GM12878 (cell line): ENCODE results near the gene GNAZ. TPM values are rescaled to one million over a fixed set of nuclear protein-coding genes. Genes with fewer than 3 reads are reported as not detected.

Experiments used
- ATAC-seq: fragments of 200-7000 bp; cut with Tn5 transposase; 3 replicates; pipeline ENCODE4 v1.9.1; 2020; ENCODE audit warnings: mild to moderate bottlenecking, moderate library complexity
- BruUV-seq: library from RNA; stranded (reverse); fragments of 400-500 nt; replicated peaks from 2 replicates; lab custom pipeline; 2021; lab: Mats Ljungman, UMichigan
- CTCF ChIA-PET: fragments of 300-600 bp; sonication (Branson Sonifier 250); formaldehyde crosslinking; extraction: SDS; loops from one replicate; lab custom pipeline; 2021; ENCODE audit warnings: inconsistent platforms; lab: Yijun Ruan, JAX
- POLR2A ChIA-PET: fragments of 350-600 bp; formaldehyde crosslinking; extraction: SDS; loops from one replicate; lab custom pipeline; 2021; ENCODE audit warnings: inconsistent platforms; lab: Charles Lee
- RAD21 ChIA-PET: fragments of 300-600 bp; sonication (Branson Sonifier 250); formaldehyde crosslinking; loops from one replicate; lab custom pipeline; 2023; ENCODE audit warnings: antibody characterized with exemption; ENCODE audit not compliant: unreplicated experiment; lab: Charles Lee
- SMC1A ChIA-PET: fragments of 300-600 bp; sonication (Branson Sonifier 250); formaldehyde crosslinking; loops from one replicate; lab custom pipeline; 2023; ENCODE audit not compliant: unreplicated experiment, uncharacterized antibody; lab: Charles Lee
- DNase-seq: peaks from one replicate; pipeline ENCODE4 v3.0.0-alpha.2; 2011; ENCODE audit warnings: low read depth, low spot score
- FAIRE-seq: peaks from 3 replicates; lab custom pipeline; 2011; peaks lifted over from hg19 to GRCh38; lab: Jason Lieb, UNC
- H2AFZ ChIP-seq: 2 replicates; pipeline ENCODE4 v1.6.0; 2011; ENCODE audit warnings: low read depth, low read length, control low read depth; ENCODE audit not compliant: control insufficient read depth
- H3K27ac ChIP-seq: 2 replicates; pipeline ENCODE4 v1.5.1; 2011; ENCODE audit warnings: control low read depth; ENCODE audit not compliant: control insufficient read depth, insufficient read depth
- H3K27me3 ChIP-seq, 2 experiments: replicated peaks in 1 of 2; 2 replicates each; pipeline versions ENCODE4 v1.6.0 to v1.6.1; 2011; ENCODE audit warnings: low read length in 1 of 2; ENCODE audit not compliant: control insufficient read depth in 2 of 2, insufficient read depth in 2 of 2
- H3K36me3 ChIP-seq, 2 experiments: 2 replicates each; pipeline ENCODE4 v1.5.1; 2011; ENCODE audit warnings: low read length in 1 of 2; ENCODE audit not compliant: control insufficient read depth in 2 of 2, insufficient read depth in 2 of 2
- H3K4me1 ChIP-seq: 2 replicates; pipeline ENCODE4 v1.6.1; 2011; ENCODE audit warnings: mild to moderate bottlenecking, low read length, moderate library complexity, mixed read lengths; ENCODE audit not compliant: control insufficient read depth, insufficient read depth
- H3K4me2 ChIP-seq: 2 replicates; pipeline ENCODE4 v1.6.0; 2011; ENCODE audit warnings: control low read depth; ENCODE audit not compliant: control insufficient read depth, insufficient read depth
- H3K4me3 ChIP-seq: fragments of 200-600 bp; sonication (generic); 2 replicates; pipeline ENCODE4 v1.5.1; 2016
- H3K79me2 ChIP-seq: 2 replicates; pipeline ENCODE4 v1.6.0; 2011; ENCODE audit warnings: low read length; ENCODE audit not compliant: control insufficient read depth, insufficient read depth
- H3K9ac ChIP-seq: 2 replicates; pipeline ENCODE4 v1.8.0; 2011; ENCODE audit warnings: low read length, control low read depth, mixed read lengths; ENCODE audit not compliant: control insufficient read depth, insufficient read depth
- H3K9me3 ChIP-seq: replicated peaks from 3 replicates; pipeline ENCODE4 v1.5.1; 2011; ENCODE audit warnings: mild to moderate bottlenecking, low read length; ENCODE audit not compliant: control insufficient read depth, insufficient read depth
- H4K20me1 ChIP-seq: 2 replicates; pipeline ENCODE4 v1.6.0; 2011; ENCODE audit not compliant: control insufficient read depth, insufficient read depth
- CEBPB ChIP-seq, 2 experiments: fragments of 150-350 bp in 1 of 2; IDR thresholded peaks; 2 replicates each; pipeline ENCODE4 v1.6.1; 2012 to 2014; ENCODE audit warnings: low read depth in 2 of 2, low read length in 2 of 2, borderline replicate concordance in 1 of 2, inconsistent platforms in 1 of 2
- CHD4 ChIP-seq: fragments of 200-600 bp; sonication (generic); IDR thresholded peaks from 2 replicates; pipeline ENCODE4 v1.6.1; 2016; ENCODE audit warnings: mild to moderate bottlenecking
- EZH2 ChIP-seq: IDR thresholded peaks from 2 replicates; pipeline ENCODE4 v1.6.1; 2012; ENCODE audit warnings: low read depth, mild to moderate bottlenecking, control low read depth, inconsistent platforms, low read length, borderline replicate concordance; ENCODE audit not compliant: control insufficient read depth
- MTA3 ChIP-seq: IDR thresholded peaks from 2 replicates; pipeline ENCODE4 v1.6.1; 2012; ENCODE audit warnings: low read length, inconsistent platforms, borderline replicate concordance
- NFYA ChIP-seq: IDR thresholded peaks from 2 replicates; pipeline ENCODE4 v1.6.1; 2011; ENCODE audit warnings: low read depth, mild to moderate bottlenecking, low read length, improper control_type of control experiment, borderline replicate concordance
- RFX5 ChIP-seq: IDR thresholded peaks from 2 replicates; pipeline ENCODE4 v1.6.1; 2011; ENCODE audit warnings: low read depth, low read length, improper control_type of control experiment
- SPI1 ChIP-seq: IDR thresholded peaks from 2 replicates; pipeline ENCODE4 v1.6.1; 2011; ENCODE audit warnings: low read depth, mild to moderate bottlenecking, low read length, moderate library complexity, borderline replicate concordance; ENCODE audit not compliant: insufficient read depth
- SUPT20H ChIP-seq: IDR thresholded peaks from 2 replicates; pipeline ENCODE4 v1.6.1; 2011; ENCODE audit warnings: low read depth, mild to moderate bottlenecking, low read length, moderate library complexity, borderline replicate concordance; ENCODE audit not compliant: control insufficient read depth
- TCF7 ChIP-seq: IDR thresholded peaks from 2 replicates; pipeline ENCODE4 v1.6.1; 2014; ENCODE audit warnings: antibody characterized with exemption, borderline replicate concordance
- ZZZ3 ChIP-seq: IDR thresholded peaks from 2 replicates; pipeline ENCODE4 v1.6.1; 2011; ENCODE audit warnings: low read depth; ENCODE audit not compliant: control insufficient read depth, insufficient read length
- WGBS: methylation state at CpG from one replicate; pipeline ENCODE4 v1.1.6; 2016; ENCODE audit warnings: low lambda C conversion rate; ENCODE audit not compliant: insufficient replicate concordance, insufficient coverage; ENCODE audit errors: missing lambda C conversion rate; 5-methylcytosine and 5-hydroxymethylcytosine counted together
- in situ Hi-C: fragments of 300-500 bp; cut with MboI; formaldehyde crosslinking; loops from 9 replicates; pipeline ENCODE4 v1.14.3; 2018; ENCODE audit warnings: mixed read lengths
- intact Hi-C: fragments of 100-400 bp; cut with micrococcal nuclease; formaldehyde crosslinking; loops from one replicate; pipeline ENCODE4 v1.14.2; 2022; ENCODE audit not compliant: unreplicated experiment
- polyA plus RNA-seq, 11 experiments: library from polyadenylated mRNA; depleted of rRNA in 4 of 11; unstranded in 6 of 11; stranded (reverse) in 5 of 11; fragments of >200 nt; fragmentation: Nextera tagmentation in 4 of 11; fragmentation: Illumina TruSeq in 1 of 11; extraction: Ambion mirVana in 4 of 11; extraction: Trizol in 1 of 11; gene quantifications; 1 replicate in 1 of 11; 2 replicates in 10 of 11; pipeline versions ENCODE4 v1.2.1 to v1.2.3, GENCODE V29; 2011 to 2016; ENCODE audit warnings: inconsistent platforms in 2 of 11, missing spikeins in 2 of 11, low read depth in 1 of 11
- total RNA-seq, 4 experiments: library from RNA; depleted of rRNA in 3 of 4; stranded (reverse); fragments of >200 nt in 3 of 4; fragmentation: Illumina TruSeq in 1 of 4; extraction: Trizol in 1 of 4; gene quantifications; 2 replicates each; pipeline versions ENCODE4 v1.2.1 to v1.2.3, GENCODE V29; 2013 to 2021

The GNAZ gene
- total and polyA plus RNA-seq, 10 of the 15 experiments (the other 5 are each of a cell fraction or from before 2014, with no cell fraction given): 0.09 to 1.0 (median 0.44) TPM; not detected in 1

DNA sequence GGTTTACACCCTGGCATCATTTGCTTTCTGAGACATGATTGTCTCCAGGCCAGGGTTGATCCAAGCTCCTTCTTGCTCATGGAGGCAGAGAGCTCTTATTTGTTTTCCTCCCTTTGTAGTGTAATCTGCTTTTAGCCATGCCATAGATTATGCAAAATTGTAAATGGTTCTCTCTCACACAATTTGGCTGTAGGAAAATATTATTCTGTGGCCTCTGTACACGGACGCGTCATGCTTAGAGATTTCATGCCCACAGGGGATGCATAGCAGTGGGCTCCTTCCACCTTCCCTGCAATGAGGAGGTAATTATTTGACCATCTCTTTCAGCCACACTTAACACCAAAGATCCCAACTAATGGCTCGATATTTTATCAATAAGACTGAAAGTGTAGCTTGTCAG, 37.7 kb upstream of the GNAZ start:
- Histone ChIP-seq H3K4me3 (no peak overlapping the region), H3K9ac (no peak overlapping the region), H3K9me3 (no peaks in the 10 kb centered on the region; the same call in 2 of the 3 replicates), H3K27ac (no peak overlapping the region), H3K4me1 (peaks cover 13% of the 10 kb centered on the region), H3K27me3 (no peaks in the 10 kb centered on the region), H4K20me1 (no peaks in the 10 kb centered on the region), H3K79me2 (no peaks in the 10 kb centered on the region), H3K4me2 (no peak overlapping the region), H3K36me3 (no peaks in the 10 kb centered on the region), H2AFZ (no peak overlapping the region)
- CTCF ChIA-PET: interaction anchor here (1.2 kb wide), 1 partner anchor 16 kb away, joined by 3 read pairs; no protein-coding TSS in a partner anchor
- ATAC-seq (no peak), FAIRE-seq (no peak), DNase-seq (no peak)
- WGBS: 55% methylated on average over 4 of the region's 4 CpGs
- in situ Hi-C loops (no loop called here), intact Hi-C loops (no loop called here)
- POLR2A ChIA-PET: no interaction called here
- TF ChIP-seq ZZZ3 (no peak), TCF7 (no peak), CHD4 (no peak), SPI1 (no peak), EZH2 (no peak), RFX5 (no peak), SUPT20H (no peak), CEBPB (IDR thresholded peaks at IDR 0.05; ENCODE audit: borderline replicate concordance in 1 of 2, low read depth in 2 of 2, low read length in 2 of 2) (no peak), NFYA (no peak), MTA3 (no peak)
- RAD21 ChIA-PET: interaction anchor here (1.7 kb wide), 1 partner anchor 18 kb away, joined by 4 read pairs; no protein-coding TSS in a partner anchor
- SMC1A ChIA-PET: no interaction called here
- no TSS peak for BruUV-seq
